HG03521 (cell line): Measurements from ENCODE around the gene FMNL2.
"Not testable (repeated sequence)": the region's sequence is repeated elsewhere in the genome, so short reads cannot be mapped to it uniquely, and the experiment has no call there.

Experiments
- ATAC-seq: cut with Tn5 transposase; IDR thresholded peaks from one replicate; pipeline ENCODE4 v1.9.1; 2021; ENCODE audit warnings: mild to moderate bottlenecking, moderate library complexity; ENCODE audit not compliant: unreplicated experiment

Gene FMNL2

DNA sequence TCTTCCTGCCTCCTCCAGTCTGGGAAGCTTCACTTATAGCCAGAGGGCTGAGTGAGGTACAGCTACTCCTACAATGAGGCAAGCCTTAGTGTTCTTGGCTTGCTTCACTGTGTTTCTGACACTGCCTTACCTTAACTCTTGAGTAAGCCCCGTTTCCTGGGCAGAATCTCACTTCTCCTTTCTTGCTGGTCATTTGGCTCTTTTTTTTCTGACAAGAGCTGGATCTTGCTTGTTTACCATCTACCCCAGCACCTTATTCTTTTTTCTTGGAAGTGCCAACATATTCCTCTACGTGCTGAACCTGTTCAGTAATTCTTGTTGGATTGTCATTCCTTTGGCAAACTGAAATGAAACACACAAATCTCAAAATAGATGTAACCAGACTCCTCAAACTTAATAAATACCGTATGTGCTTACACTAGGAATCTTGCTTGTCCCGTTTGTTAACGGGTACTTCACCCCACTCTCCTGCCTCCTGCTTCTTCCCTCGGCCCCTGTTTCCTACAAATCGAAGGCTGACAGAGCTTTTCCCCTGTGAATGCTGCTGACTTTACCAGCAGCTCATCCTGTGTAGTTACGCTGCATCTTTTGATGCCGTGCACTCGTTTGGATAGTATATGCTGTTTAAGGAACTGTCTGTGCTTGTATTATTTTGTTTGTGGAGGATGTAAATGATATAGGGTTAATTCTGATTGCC, 132.2 kb downstream of the FMNL2 start:
- peak; percentile 96 for ATAC-seq

DNA sequence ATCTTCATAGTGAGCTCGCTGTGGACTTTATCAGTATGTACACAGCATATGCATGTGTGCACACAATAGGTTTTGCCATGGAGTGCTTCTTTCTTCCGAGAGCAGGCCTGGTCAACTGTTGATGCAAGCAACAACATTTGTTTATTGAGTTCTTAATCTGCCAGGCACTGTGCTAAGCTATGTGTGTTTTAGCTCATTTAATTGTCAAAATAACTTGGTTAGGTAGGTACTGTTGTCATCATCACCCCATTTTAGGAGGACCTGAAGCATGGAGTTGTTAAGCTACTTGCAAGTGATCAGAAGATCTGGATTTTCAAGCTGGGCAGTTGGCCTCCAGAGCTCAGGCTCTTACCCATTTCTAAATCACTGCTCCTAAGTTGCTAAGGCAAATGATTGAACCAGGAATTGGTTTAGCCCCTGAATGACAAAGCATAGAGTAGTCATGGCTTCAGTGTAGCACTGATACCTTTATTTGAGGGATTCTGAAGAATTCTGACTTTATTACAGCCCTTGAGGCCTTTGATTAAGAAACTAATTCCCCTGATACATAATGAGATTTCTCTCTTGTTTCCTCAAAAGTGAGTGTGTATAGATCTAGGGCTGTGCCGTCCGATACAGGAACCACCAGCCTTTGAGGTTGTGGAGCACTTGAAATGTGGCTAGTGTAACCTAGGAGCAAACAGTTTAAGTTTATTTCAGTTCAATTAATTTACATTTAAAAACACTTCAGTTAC, 132.9 kb downstream of the FMNL2 start:
- ATAC-seq: no peak

DNA sequence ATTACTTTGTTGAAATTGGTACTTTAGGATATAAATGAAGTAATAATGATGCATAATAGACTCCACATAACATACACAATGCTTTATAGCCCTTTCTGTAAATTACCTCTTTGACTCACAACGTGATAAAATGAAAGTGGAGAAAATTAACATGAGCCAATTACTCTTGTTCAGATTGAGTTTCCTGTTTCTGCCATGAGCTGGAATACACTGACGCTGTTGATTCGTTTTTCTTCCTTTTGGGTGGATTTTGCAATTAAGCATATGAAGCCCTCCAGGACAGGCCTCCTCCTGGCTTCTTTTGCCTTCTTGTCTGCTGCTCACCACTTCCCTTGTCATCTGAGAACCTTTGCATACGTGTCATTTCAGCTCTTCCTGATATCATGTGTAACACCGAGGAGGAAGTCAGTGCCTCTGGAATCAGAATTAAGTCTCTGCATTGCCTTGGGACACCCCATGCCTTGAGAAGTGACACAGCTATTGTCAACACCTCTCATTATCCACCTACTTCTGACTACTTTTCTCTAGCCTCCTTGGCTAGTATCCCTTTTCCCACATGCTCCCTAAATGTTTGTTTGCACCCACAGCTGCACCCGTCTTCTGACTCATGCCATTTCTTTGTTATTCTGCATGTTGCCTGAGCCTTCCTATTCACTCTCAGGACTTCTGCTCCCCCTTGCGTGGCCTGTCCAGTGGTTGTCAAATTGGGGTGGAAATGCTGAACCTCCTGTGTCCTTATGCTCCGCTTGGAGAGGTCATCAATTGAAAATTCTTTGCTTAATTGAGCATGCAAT, 134.1 kb downstream of the FMNL2 start:
- ATAC-seq: no peak

DNA sequence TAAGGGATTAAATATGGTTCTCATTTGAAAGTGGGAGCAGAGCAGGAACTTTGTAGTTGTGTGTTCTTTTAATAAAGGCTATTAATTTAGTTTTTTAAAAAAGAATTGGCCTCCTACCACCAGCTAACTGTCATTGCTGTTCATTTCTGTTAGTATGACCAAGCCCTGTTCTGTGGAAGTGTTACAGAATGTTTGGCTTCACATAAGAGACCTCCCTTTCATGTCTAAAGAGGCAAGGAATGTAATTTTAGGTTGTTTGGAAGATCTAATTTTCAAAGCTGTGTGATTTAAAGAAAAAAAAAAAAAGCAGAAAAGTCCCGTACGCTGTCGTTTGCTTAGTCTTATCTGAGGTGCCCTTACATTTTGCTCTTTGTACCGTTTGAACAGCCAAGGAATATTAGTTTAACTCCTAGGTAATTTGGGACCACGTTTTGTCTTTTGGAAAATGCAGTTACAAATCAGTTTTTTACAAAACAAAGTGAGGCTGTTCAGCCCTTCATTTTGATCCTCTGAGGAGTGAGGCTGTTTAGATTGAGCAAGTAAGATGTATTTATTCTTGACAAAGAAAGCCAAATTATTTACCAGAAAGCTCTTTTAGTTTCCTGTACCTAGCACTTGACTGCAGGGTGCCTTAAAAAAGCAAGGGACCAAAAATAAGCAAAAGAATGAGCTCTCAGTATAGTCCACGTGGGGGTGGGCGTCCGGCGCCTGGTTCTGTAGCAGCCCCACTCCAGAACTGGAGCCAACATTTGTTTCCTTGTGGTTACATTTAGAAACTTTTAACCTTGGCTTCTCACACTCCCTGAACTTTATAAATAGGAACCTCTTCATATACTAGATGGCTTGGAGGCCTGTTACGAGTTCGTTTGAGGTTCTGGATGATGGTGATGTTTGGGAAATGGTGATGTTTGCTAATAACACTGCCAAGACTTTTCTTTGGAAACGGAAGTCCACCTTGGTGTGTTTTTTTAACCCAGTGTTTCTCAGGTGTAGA, 136.2 kb downstream of the FMNL2 start:
- no peak for ATAC-seq

DNA sequence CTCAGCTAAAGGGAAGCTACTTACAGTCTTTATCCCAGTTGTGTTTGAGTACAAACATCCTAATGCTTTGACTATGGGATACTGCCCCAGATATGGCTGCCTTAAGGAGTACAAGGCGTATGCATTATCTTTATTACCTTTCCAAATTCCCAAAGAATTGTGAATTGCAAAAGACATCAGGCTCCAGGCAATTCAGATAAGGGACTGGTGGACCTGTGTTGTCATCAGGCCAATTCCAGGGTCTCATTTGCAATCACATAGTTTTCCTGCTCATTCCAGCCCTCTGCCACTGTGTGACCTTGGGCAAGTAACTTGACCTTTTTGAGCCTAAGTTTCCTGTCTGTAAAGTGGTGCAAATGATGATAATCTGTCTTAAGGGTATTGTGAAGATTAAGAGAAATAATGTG, 137.5 kb downstream of the FMNL2 start:
- ATAC-seq: no peak

DNA sequence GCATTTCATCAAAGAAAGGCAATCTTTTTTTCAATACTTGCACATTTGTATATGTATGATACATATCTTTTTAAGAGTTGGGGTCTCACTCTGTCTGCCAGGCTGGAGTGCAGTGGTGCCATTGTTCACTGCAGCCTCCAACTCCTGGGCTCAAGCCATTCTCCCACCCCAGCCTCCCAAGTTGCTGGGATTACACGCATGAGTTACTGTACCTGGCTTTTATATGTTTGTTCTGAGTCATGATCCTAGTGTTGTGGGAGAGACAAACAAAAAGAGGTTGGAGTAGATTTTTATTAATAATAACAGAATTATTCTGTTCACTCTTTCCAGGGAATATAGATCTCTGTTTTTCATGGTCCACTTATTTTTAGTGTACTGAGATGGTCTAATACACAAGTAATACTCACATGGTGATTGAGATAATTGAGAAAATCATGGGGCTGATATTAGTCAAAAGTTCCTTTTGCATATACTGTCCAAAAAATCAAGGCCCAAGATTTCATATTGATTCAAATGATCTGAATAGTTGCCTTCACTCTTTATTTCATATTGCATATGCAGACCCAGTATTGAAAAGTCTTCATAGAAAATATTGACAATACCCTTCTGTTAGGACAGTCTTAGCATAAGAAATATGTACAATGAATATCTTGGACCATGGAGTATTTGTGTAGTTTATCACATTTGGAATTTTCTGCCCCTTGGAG, 138.3 kb downstream of the FMNL2 start:
- no peak for ATAC-seq

DNA sequence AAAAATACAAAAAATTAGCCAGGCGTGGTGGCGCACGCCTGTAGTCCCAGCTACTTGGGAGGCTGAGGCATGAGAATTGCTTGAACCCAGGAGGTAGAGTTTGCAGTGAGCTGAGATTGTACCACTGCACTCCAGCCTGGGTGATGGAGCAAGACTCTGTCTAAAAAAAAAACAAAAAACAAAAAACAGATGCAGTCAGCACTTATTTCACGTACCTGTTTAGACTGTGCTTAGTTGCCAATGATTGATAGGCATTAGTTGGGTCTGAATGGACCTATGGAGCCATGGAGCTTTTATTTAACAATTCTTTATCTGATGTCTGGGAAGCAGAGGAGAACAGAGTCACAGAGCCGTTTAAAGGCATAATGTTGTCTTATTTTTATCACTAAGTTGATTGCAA, 139.5 kb downstream of the FMNL2 start:
- ATAC-seq: not testable (repeated sequence)

DNA sequence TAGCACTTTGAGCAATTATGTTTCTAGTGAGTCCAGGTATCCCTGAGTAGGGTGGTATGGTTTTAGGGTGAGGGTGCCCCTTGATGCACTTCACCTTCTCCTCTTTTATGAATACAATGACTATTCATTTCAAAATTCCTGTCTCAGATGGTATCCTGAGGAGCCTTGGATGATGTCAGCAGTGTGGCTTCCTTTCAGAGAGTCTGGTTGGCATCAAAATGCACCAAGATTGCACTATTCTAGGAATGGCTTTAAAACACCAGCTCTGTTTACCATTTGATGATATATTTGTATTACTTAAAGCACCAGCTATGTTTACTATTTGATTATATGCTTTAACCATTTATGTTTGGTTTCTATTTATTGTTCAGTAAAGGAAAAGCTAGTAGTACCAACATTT, 141.0 kb downstream of the FMNL2 start:
- no peak for ATAC-seq

DNA sequence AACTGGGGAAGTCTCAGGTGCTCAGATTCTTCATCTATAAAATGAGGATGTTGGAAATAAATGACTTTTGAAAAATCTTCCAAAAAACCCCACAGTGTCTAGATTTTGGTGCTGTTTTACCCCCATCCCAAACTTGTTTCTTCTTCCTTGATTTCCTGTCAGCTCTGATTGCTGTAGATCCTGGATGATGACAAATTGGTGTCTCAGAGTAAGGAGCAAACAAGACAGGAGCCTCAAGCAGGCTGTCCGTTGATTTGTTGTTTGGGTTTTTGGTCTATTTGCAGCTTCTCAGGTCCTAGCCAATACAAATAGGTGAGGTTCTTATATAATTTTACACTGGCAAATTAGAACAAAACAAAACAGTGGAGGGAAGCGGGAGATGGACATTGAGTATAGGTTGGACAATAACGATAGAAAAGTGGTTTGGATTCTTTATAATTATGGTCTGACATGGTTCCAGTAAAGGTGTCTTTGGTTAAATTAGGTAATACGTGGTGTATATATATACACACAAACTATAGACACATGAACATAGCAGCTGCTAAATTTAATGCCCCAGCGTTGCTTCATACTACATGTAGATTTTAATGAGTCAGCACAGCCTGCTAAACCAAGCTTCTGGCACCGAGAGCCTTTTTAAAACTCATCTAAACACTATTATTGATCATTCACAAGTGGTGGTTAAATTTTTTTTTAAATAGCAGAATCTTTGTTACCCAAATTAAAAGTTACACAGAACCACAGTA, 142.5 kb downstream of the FMNL2 start:
- ATAC-seq: no peak

DNA sequence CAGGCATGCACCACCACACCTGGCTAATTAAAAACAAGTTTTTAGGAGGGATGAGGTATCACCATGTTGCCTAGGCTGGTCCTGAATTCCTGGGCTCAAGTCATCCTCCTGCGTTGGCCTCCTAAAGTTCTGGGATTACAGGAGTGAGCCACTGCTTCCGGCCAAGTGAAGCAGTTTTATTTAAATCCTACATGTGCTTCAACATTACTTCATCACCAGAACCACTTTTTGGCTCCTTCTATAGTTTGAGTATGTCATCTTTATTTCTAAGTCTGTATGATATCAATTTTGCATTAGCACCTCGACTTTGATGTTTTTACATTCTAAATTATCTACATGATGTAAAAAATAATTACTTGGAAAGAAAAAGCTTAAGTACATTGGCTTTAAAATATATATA, 144.3 kb downstream of the FMNL2 start:
- ATAC-seq: no peak

DNA sequence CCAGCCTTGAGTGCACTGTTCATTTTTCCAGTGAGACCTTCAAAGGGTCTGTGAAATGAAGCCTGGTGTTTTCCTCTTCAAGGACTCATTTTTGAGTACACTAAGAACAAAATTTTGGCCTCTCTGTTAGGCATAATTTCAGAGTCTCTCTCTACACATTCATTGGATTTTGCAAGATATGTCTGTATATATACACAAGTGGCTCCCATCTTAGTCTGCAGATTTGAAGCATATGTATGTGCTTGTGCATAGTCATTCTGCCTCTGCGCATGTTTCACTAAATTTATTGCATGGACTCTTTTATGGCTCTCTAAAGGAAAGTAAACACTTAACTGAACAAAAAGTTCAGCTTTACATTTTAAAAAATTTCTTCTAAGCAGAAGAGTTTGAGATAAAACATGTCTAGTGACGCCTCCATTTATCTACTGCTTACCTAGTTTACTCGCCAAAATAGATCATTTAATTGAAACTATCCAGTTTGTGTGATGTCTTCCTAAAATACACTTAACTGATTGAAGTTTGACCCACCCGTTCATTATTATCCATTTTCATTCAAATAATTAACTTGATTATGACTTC, 145.9 kb downstream of the FMNL2 start:
- ATAC-seq: no peak

DNA sequence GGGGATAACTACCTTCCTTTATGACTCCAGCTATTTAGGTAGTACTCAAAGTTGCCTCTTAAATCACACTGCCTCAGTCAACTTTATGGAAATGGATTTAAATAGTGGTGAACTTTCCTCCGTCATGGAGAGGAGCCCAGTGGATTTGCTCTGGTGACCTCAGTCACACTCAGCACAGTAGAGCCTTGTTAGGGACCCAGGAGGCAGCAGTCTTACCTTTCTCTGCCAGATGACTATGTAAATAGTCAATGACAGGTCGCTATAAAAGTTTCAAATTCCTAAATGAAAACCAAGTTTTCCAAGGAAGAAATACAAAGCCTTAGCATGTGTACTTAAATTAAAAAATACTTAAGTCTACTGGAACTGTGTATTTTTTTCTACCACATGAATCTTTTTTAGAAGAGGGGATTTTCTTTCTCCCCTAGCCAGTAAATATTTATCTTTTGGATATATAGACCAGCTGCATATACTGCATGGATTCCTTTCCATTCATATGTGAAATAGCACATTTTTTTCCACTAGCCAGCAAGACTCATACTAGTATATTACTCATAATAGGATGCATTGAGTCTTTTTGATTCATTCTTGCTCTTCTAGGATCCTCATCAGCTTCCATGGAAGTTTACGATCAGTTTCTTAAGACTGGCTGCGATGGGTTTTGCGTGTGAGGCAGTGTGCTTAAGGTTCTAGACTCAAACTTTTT, 147.1 kb downstream of the FMNL2 start:
- ATAC-seq: no peak

DNA sequence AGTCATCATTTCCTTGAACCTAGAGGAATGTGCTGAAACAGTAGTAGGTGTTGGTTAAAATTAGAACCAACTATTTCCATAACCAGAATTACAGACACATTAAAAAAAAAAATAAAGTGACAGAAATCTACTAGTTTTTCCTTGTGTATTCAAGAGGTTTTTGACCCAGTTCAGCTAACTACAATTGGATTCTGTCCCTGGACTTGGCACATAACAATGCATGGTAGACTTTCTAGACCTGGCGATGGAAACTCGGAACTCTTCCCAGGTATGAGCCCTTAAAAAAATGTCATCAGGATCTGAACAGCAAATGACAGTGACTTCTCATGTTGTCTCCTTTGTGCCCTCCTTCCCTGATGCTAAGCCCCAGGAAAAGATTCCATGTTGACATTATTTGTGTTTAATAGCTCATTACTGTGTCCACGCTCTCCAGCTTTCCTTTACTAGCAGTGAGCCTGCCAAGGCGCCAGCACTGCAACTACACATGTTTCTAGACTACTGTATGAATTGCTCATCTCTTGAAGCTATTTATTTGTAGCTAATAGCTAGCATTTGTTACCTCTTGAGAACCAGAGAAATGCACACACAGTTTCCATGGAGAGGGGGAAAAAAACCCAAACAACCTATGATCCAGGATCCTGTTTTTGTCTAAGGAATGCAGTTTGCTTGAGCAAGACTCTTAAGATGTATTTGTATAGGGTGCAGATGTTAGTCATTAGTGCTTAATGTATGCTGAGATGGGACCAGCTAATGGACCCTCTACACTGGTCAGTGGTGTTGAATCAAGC, 148.5 kb downstream of the FMNL2 start:
- no peak for ATAC-seq

DNA sequence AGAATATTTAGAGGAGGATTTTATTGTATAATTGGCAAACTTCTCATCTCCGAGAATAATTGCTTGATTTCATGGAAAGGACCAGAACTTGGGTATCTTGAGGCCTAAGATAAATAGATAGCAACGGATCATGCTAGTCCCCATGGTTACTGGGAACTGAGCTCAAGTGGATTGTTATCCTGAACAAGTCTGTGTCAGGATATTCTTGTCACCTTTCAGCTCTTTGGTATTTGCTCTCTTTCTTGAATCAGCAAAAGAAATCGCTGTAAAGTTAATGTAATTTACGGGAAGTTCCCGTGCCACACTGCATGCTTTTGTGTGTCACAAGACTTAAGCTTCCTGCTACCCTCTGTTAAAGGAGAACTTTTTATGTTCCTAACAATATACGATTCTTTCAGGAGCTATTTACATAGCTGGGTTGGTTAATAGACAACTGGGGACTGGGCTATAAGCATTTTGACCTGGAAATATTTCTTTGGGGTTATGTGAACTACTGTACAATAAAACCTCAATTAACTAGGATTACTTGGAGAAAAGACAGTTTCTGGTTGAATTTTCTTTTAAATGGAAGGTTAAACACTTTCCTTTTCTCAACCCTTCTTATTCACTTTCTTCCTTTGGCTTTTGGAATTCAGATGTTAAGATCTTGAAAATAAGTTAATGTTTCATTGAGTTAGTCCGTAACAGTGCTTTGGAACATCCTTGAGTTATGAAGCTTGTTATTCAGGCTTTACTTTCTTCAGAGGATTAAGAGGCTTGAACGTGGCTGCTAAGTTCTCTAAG, 151.2 kb downstream of the FMNL2 start:
- ATAC-seq: no peak

DNA sequence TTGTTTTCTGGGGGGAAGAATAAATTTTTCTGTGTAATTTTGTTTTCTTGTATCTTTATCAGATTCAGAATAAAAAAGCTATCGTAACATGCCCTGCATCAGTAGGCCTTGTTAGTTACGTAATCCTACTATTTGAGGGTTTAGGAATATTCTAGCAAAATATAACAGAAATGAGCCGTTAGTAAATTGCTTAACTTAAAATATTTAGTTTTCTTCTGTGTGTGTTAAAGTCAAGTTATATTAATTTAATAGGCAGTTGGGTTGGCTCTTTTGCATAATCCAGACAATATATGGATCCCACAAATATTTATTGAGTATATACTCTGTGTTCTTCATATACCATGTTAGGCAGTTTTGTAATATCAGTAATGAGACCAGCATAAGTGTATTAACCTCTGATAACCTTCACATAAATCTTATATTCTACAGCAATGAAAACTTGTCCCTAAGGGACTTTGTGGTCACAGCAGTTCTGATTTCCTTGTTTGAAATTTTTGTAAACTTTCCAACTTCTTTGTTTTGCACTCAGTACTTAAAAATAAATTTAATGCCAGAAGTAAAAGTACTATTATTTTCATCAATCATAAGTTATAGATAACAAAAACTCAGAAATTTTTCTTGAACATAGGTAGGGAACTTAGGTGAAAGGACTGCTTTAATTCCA, 151.9 kb downstream of the FMNL2 start:
- ATAC-seq: no peak

DNA sequence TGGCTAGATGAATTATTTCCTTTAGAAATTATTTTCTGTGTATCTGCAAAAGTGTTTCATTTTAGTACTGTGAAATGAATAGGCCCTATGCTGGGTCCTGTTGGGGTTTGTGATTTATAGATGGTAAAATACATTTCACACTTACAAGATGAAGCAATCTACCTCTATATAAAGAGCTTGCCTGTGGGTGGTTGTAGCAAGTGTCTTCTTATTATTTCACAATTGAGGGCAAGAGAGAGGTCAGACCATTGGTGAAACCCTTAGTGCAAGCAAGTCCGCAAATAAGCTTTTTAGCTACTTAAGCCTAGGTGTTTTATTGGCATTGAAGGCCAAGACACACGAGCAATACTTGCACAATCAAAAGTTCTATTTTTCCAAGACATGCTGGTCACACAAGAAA, 153.1 kb downstream of the FMNL2 start:
- no peak for ATAC-seq
